NT2/D1 (cell line): Measurements from ENCODE around the gene LMOD2.

Source experiments
- DNase-seq: peaks from one replicate; pipeline ENCODE4 v3.0.0-alpha.2; 2011; ENCODE audit warnings: low read depth, low spot score
- H3K27me3 ChIP-seq: 2 replicates; pipeline ENCODE4 v1.6.0; 2011; ENCODE audit warnings: mild to moderate bottlenecking; ENCODE audit not compliant: insufficient read length, insufficient read depth
- H3K36me3 ChIP-seq: 2 replicates; pipeline ENCODE4 v1.6.1; 2011; ENCODE audit warnings: mild to moderate bottlenecking, low read length, mixed read lengths; ENCODE audit not compliant: insufficient read depth, insufficient read length
- H3K4me1 ChIP-seq: 2 replicates; pipeline ENCODE4 v1.5.1; 2011; ENCODE audit not compliant: insufficient read depth, insufficient read length
- H3K4me3 ChIP-seq: 2 replicates; pipeline ENCODE4 v1.5.1; 2011; ENCODE audit warnings: low read depth; ENCODE audit not compliant: insufficient read length
- H3K9ac ChIP-seq: 2 replicates; pipeline ENCODE4 v1.6.0; 2011; ENCODE audit warnings: low read depth; ENCODE audit not compliant: insufficient read length
- H3K9me3 ChIP-seq: 2 replicates; pipeline ENCODE4 v1.5.1; 2011; ENCODE audit warnings: mild to moderate bottlenecking, low read length; ENCODE audit not compliant: insufficient read depth
- SUZ12 ChIP-seq: IDR thresholded peaks from 2 replicates; pipeline ENCODE4 v1.6.1; 2011; ENCODE audit not compliant: insufficient read length, insufficient read depth; ENCODE audit errors: extremely low read depth
- YY1 ChIP-seq: IDR thresholded peaks from 2 replicates; pipeline ENCODE4 v1.6.1; 2011; ENCODE audit not compliant: insufficient read length, insufficient read depth
- ZNF274 ChIP-seq: IDR thresholded peaks from 2 replicates; pipeline ENCODE4 v1.6.1; 2011; ENCODE audit warnings: mild to moderate bottlenecking, low read depth, low read length

Gene LMOD2

DNA sequence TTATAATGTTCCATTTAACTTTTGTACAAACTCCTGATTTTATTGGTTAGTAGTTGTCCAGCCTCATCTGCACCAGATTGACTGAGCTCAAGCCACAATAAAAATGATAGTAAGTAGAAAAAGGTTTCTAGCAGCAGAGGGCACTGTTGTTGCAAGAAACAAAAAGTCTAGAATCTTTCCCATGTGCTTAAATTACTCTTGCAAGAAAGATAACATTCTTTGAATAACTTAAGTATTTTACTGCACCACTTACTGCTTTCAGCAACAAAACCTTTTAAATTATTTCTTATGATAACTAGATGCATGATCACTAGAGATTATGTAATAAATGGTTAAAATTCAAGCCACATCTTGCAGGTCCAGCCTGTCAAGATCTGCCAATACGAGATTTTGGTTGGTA is 27.0 kb downstream of the LMOD2 start:
- Histone ChIP-seq H3K9me3 (no peaks in the 10 kb centered on the region), H3K4me1 (no peaks in the 10 kb centered on the region), H3K36me3 (peaks cover 32% of the 10 kb centered on the region), H3K9ac (no peak overlapping the region), H3K4me3 (no peak overlapping the region), H3K27me3 (no peaks in the 10 kb centered on the region)
- DNase-seq, result peak; percentile 16
- TF ChIP-seq ZNF274 (no peak), YY1 (no peak), SUZ12 (no peak)

DNA sequence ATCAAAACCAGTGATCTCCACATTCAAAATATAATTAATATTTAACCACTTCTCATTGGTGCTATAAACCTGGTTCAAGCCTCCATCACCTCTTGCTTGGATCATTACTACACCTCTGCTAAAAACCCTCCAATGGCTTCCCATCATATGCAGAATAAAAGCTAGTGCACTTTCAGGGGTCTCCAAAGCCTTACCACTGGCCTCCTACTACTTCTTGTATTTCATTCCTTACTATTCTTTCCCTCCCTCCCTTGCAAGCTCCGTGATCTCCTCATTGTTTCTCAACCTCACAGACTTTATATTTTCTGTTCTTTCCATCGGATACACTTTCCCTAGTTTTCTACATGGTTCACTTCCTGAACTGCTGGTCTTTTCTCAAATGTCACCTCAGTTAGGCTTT is 31.5 kb downstream of the LMOD2 start:
- no peak for TF ChIP-seq YY1
- no peak for TF ChIP-seq SUZ12
- TF ChIP-seq ZNF274, result no peak
- peaks cover 31% of the 10 kb centered on the region for H3K36me3 ChIP-seq
- no peaks in the 10 kb centered on the region for H3K27me3 ChIP-seq
- H3K4me1 ChIP-seq, result no peaks in the 10 kb centered on the region
- no peak overlapping the region for H3K9ac ChIP-seq
- H3K4me3 ChIP-seq, result no peak overlapping the region
- DNase-seq, result no peak
- no peaks in the 10 kb centered on the region for H3K9me3 ChIP-seq

GRCh38 chr7:123687727-123688126 is 32.1 kb downstream of the LMOD2 start:
- TF ChIP-seq ZNF274 (no peak), YY1 (no peak), SUZ12 (no peak)
- H3K9me3 ChIP-seq, result no peaks in the 10 kb centered on the region
- H3K36me3 ChIP-seq, result peaks cover 35% of the 10 kb centered on the region
- no peak overlapping the region for H3K9ac ChIP-seq
- DNase-seq, result no peak
- H3K4me3 ChIP-seq, result no peak overlapping the region
- no peaks in the 10 kb centered on the region for H3K27me3 ChIP-seq
- H3K4me1 ChIP-seq, result no peaks in the 10 kb centered on the region

GRCh38 chr7:123689250-123689649 is 33.6 kb downstream of the LMOD2 start:
- no peak for DNase-seq
- TF ChIP-seq YY1 (no peak), ZNF274 (no peak), SUZ12 (no peak)
- no peaks in the 10 kb centered on the region for H3K4me1 ChIP-seq
- peaks cover 26% of the 10 kb centered on the region for H3K36me3 ChIP-seq
- H3K27me3 ChIP-seq, result no peaks in the 10 kb centered on the region
- H3K9ac ChIP-seq, result no peak overlapping the region
- no peak overlapping the region for H3K4me3 ChIP-seq
- no peaks in the 10 kb centered on the region for H3K9me3 ChIP-seq

- Histone ChIP-seq H3K36me3 (peaks cover 26% of the 10 kb centered on the region), H3K4me3 (no peak overlapping the region), H3K9me3 (no peaks in the 10 kb centered on the region), H3K27me3 (no peaks in the 10 kb centered on the region), H3K4me1 (no peaks in the 10 kb centered on the region), H3K9ac (no peak overlapping the region)
- TF ChIP-seq ZNF274 (no peak), YY1 (no peak), SUZ12 (no peak)
- no peak for DNase-seq
These were observed 34.9 kb downstream of the LMOD2 start for GRCh38 chr7:123690550-123690949.

DNA sequence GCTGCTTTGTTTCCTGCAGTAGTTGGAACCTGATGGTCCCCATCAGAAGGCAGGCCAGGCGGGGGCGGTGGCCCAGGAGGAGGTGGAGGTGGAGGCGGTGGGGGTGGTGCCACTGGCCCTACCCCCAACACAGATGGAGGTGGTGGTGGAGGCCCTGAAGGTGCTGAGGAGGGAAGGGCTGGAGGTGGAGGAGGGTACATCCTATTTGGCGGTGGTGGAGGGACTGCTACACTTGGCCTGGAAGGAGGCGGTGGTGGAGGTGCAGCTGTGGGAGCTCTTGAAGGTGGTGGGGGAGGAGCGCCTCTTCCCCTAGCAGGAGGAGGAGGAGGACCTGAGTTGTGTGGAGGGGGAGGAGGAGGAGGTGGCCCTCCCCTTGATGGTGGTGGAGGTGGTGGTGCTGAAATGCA is 36.8 kb downstream of the LMOD2 start:
- peak; percentile 54 for DNase-seq
- Histone ChIP-seq H3K27me3 (no peaks in the 10 kb centered on the region), H3K9me3 (no peaks in the 10 kb centered on the region), H3K4me3 (no peak overlapping the region), H3K36me3 (peaks cover 23% of the 10 kb centered on the region), H3K4me1 (no peaks in the 10 kb centered on the region), H3K9ac (no peak overlapping the region)
- TF ChIP-seq ZNF274 (no peak), YY1 (no peak), SUZ12 (no peak)

DNA sequence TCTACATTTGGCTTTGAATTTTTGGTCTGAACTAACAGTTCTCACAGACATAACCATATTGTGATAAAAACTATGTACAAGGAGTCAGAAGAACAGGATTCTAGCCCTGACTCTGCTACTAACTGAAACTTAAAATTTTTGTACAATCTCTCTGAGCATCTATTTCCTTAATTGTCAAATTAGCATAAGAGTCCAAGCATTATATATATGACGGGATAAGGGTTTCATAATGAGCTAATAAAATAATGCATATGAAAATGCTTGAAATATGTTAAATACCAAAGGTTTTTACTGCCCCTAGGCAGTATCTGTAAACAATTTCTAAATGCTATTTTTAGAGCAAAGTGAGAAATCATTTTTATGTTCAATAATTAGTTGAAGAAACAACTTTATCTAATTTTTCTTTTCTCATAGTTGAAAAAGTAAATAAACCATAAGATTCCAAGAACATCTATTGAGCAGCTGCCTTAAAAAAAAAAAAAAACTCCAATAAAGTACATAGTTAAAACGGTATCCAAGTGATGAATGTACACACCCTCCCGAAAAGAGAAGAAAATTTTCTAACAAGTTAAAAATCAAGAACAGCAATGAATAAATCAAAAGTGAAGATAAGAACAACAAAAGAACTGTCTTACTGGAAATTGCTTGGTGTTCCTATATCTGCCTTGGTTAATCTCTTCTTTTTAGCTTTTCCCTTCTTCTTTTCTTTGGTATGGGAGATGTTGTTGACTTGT is 40.4 kb downstream of the LMOD2 start:
- DNase-seq, result no peak
- H3K36me3 ChIP-seq, result peaks cover 13% of the 10 kb centered on the region
- TF ChIP-seq SUZ12 (no peak), YY1 (no peak), ZNF274 (no peak)

More for the DNA sequence above, 40.4 kb downstream of the LMOD2 start:
- Histone ChIP-seq H3K9ac (no peak overlapping the region), H3K4me1 (no peaks in the 10 kb centered on the region), H3K9me3 (no peaks in the 10 kb centered on the region), H3K4me3 (no peak overlapping the region), H3K27me3 (no peaks in the 10 kb centered on the region)
